ENCODE measurements around the gene MAN1C1.

- TF ChIP-seq CTCF (IDR thresholded peaks at IDR 0.05; ENCODE audit: low read depth, low read length) (no peak), EZH2phosphoT487 (IDR thresholded peaks at IDR 0.05; ENCODE audit: low read depth) (no peak)
Measured at GRCh38 chr1:25623731-25624130, 7.1 kb downstream of the MAN1C1 start.

All from OCI-LY3 (cell line).